IPS-20b (cell line): ENCODE measurements around the gene RALY.

ENCODE experiments used
- H3K27ac ChIP-seq: one replicate; pipeline ENCODE4 v1.5.1; 2013; ENCODE audit warnings: low read length
- H3K27me3 ChIP-seq: 2 replicates; pipeline ENCODE4 v1.6.1; 2013; ENCODE audit warnings: mild to moderate bottlenecking, low read length, inconsistent platforms; ENCODE audit not compliant: insufficient read depth
- H3K36me3 ChIP-seq: 2 replicates; pipeline ENCODE4 v1.6.1; 2013; ENCODE audit warnings: low read depth, mild to moderate bottlenecking, inconsistent platforms, low read length, moderate library complexity; ENCODE audit not compliant: insufficient read depth
- H3K4me1 ChIP-seq: 2 replicates; pipeline ENCODE4 v1.6.1; 2013; ENCODE audit warnings: mild to moderate bottlenecking, control low read depth, inconsistent platforms, low read length, moderate library complexity; ENCODE audit not compliant: insufficient read depth
- H3K4me3 ChIP-seq: 2 replicates; pipeline ENCODE4 v1.5.1; 2013; ENCODE audit warnings: mild to moderate bottlenecking, low read length, inconsistent platforms
- H3K9ac ChIP-seq: 2 replicates; pipeline ENCODE4 v1.6.1; 2013; ENCODE audit warnings: low read depth, mild to moderate bottlenecking, inconsistent platforms, low read length, moderate library complexity
- H3K9me3 ChIP-seq: 2 replicates; pipeline ENCODE4 v1.6.1; 2013; ENCODE audit warnings: mild to moderate bottlenecking, low read depth, low read length, inconsistent platforms; ENCODE audit not compliant: insufficient read depth

The RALY gene

GRCh38 chr20:34072076-34072475 is 78.4 kb downstream of the RALY start:
- H3K4me1 ChIP-seq, result peaks cover 22% of the 10 kb centered on the region
- H3K9ac ChIP-seq, result no peak overlapping the region
- no peak overlapping the region for H3K4me3 ChIP-seq
- peaks cover 39% of the 10 kb centered on the region for H3K36me3 ChIP-seq
- no peak overlapping the region for H3K27ac ChIP-seq
- H3K9me3 ChIP-seq, result no peaks in the 10 kb centered on the region
- H3K27me3 ChIP-seq, result no peaks in the 10 kb centered on the region

GRCh38 chr20:34072778-34073177 is 79.1 kb downstream of the RALY start:
- Histone ChIP-seq H3K27ac (no peak overlapping the region), H3K27me3 (no peaks in the 10 kb centered on the region), H3K36me3 (peaks cover 46% of the 10 kb centered on the region), H3K4me1 (peaks cover 17% of the 10 kb centered on the region), H3K4me3 (no peak overlapping the region), H3K9ac (no peak overlapping the region), H3K9me3 (no peaks in the 10 kb centered on the region)

GRCh38 chr20:34074101-34074760 is 80.5 kb downstream of the RALY start:
- H3K27ac ChIP-seq, result no peak overlapping the region
- H3K9me3 ChIP-seq, result no peaks in the 10 kb centered on the region
- H3K27me3 ChIP-seq, result no peaks in the 10 kb centered on the region
- peaks cover 7% of the 10 kb centered on the region for H3K4me1 ChIP-seq
- peaks cover 60% of the 10 kb centered on the region for H3K36me3 ChIP-seq
- H3K4me3 ChIP-seq, result no peak overlapping the region
- H3K9ac ChIP-seq, result no peak overlapping the region

GRCh38 chr20:34075647-34076046 is 81.9 kb downstream of the RALY start:
- no peaks in the 10 kb centered on the region for H3K9me3 ChIP-seq
- no peaks in the 10 kb centered on the region for H3K27me3 ChIP-seq
- peaks cover 70% of the 10 kb centered on the region for H3K36me3 ChIP-seq
- H3K9ac ChIP-seq, result no peak overlapping the region
- H3K27ac ChIP-seq, result no peak overlapping the region
- H3K4me3 ChIP-seq, result no peak overlapping the region
- peaks cover 3% of the 10 kb centered on the region; the same call in 1 of the 2 replicates for H3K4me1 ChIP-seq

- Histone ChIP-seq H3K27me3 (no peaks in the 10 kb centered on the region), H3K4me1 (peaks cover 3% of the 10 kb centered on the region; the same call in 1 of the 2 replicates), H3K9ac (no peak overlapping the region), H3K27ac (no peak overlapping the region), H3K36me3 (peaks cover 83% of the 10 kb centered on the region), H3K9me3 (no peaks in the 10 kb centered on the region), H3K4me3 (no peak overlapping the region)
Observed at GRCh38 chr20:34076952-34077351, 83.2 kb downstream of the RALY start.

GRCh38 chr20:34078540-34078939 is 84.8 kb downstream of the RALY start:
- peaks cover 3% of the 10 kb centered on the region; the same call in 1 of the 2 replicates for H3K4me1 ChIP-seq
- H3K4me3 ChIP-seq, result no peak overlapping the region
- H3K27ac ChIP-seq, result no peak overlapping the region
- no peak overlapping the region for H3K9ac ChIP-seq
- peaks cover 75% of the 10 kb centered on the region for H3K36me3 ChIP-seq
- no peaks in the 10 kb centered on the region for H3K27me3 ChIP-seq
- H3K9me3 ChIP-seq, result no peaks in the 10 kb centered on the region

- Histone ChIP-seq H3K27me3 (no peaks in the 10 kb centered on the region), H3K9me3 (no peaks in the 10 kb centered on the region), H3K36me3 (peaks cover 68% of the 10 kb centered on the region), H3K4me3 (no peak overlapping the region), H3K27ac (no peak overlapping the region), H3K9ac (no peak overlapping the region), H3K4me1 (no peaks in the 10 kb centered on the region)
Observed at GRCh38 chr20:34079818-34080217, 86.1 kb downstream of the RALY start.

GRCh38 chr20:34082232-34082887 is 88.6 kb downstream of the RALY start:
- H3K36me3 ChIP-seq, result peaks cover 57% of the 10 kb centered on the region
- H3K9me3 ChIP-seq, result no peaks in the 10 kb centered on the region
- no peak overlapping the region for H3K9ac ChIP-seq
- no peaks in the 10 kb centered on the region for H3K27me3 ChIP-seq
- H3K27ac ChIP-seq, result no peak overlapping the region
- H3K4me1 ChIP-seq, result no peaks in the 10 kb centered on the region
- no peak overlapping the region for H3K4me3 ChIP-seq

- H3K9ac ChIP-seq, result no peak overlapping the region
- no peaks in the 10 kb centered on the region for H3K9me3 ChIP-seq
- H3K27me3 ChIP-seq, result no peaks in the 10 kb centered on the region
- no peak overlapping the region for H3K27ac ChIP-seq
- H3K36me3 ChIP-seq, result peaks cover 55% of the 10 kb centered on the region
- H3K4me3 ChIP-seq, result no peak overlapping the region
- no peaks in the 10 kb centered on the region for H3K4me1 ChIP-seq
Observed at GRCh38 chr20:34083137-34083536, 89.4 kb downstream of the RALY start.

- Histone ChIP-seq H3K27ac (no peak overlapping the region), H3K4me3 (no peak overlapping the region), H3K36me3 (peaks cover 55% of the 10 kb centered on the region), H3K9me3 (no peaks in the 10 kb centered on the region), H3K9ac (no peak overlapping the region), H3K4me1 (no peaks in the 10 kb centered on the region), H3K27me3 (no peaks in the 10 kb centered on the region)
Observed at GRCh38 chr20:34083781-34084180, 90.1 kb downstream of the RALY start.

GRCh38 chr20:34084227-34084923 is 90.7 kb downstream of the RALY start:
- Histone ChIP-seq H3K27ac (no peak overlapping the region), H3K4me1 (no peaks in the 10 kb centered on the region), H3K36me3 (peaks cover 55% of the 10 kb centered on the region), H3K9me3 (no peaks in the 10 kb centered on the region), H3K4me3 (no peak overlapping the region), H3K9ac (no peak overlapping the region), H3K27me3 (no peaks in the 10 kb centered on the region)
